Kidney tubule cell (primary cell): ENCODE results near the gene AGMO.

Experiments used
- DNase-seq: peaks from one replicate; pipeline ENCODE4 v3.0.0-alpha.2; 2018; ENCODE audit warnings: low spot score

AGMO gene

GRCh38 chr7:15503603-15504290, 58.1 kb downstream of the AGMO start:
- no peak for DNase-seq

- no peak for DNase-seq
These were observed 63.4 kb downstream of the AGMO start for GRCh38 chr7:15498465-15498864.

- peak; percentile 6 for DNase-seq
These were observed 66.6 kb downstream of the AGMO start for GRCh38 chr7:15495170-15495569.

- DNase-seq: no peak
These were observed 67.1 kb downstream of the AGMO start for GRCh38 chr7:15494711-15495110.

- no peak for DNase-seq
These were observed 70.5 kb downstream of the AGMO start for GRCh38 chr7:15491361-15491760.

- DNase-seq: no peak
These were observed 71.5 kb downstream of the AGMO start for GRCh38 chr7:15490291-15490690.

- DNase-seq: no peak
These were observed 72.0 kb downstream of the AGMO start for GRCh38 chr7:15489861-15490260.

- no peak for DNase-seq
These were observed 72.4 kb downstream of the AGMO start for GRCh38 chr7:15489383-15489782.

GRCh38 chr7:15488401-15488800, 73.4 kb downstream of the AGMO start:
- DNase-seq: no peak

GRCh38 chr7:15487896-15488295, 73.9 kb downstream of the AGMO start:
- DNase-seq: no peak

GRCh38 chr7:15485998-15486397, 75.8 kb downstream of the AGMO start:
- DNase-seq: no peak

- DNase-seq: no peak
These were observed 76.4 kb downstream of the AGMO start for GRCh38 chr7:15485431-15485830.

GRCh38 chr7:15481132-15481531, 80.7 kb downstream of the AGMO start:
- no peak for DNase-seq

GRCh38 chr7:15478401-15478800, 83.4 kb downstream of the AGMO start:
- no peak for DNase-seq

GRCh38 chr7:15476531-15476918, 85.3 kb downstream of the AGMO start:
- DNase-seq: no peak

GRCh38 chr7:15475808-15476530, 85.8 kb downstream of the AGMO start:
- no peak for DNase-seq

GRCh38 chr7:15471669-15471950, 90.2 kb downstream of the AGMO start:
- DNase-seq: no peak

- peak; percentile 5 for DNase-seq
These were observed 90.8 kb downstream of the AGMO start for GRCh38 chr7:15470825-15471668.

- DNase-seq: no peak
These were observed 97.1 kb downstream of the AGMO start for GRCh38 chr7:15464667-15465121.

- no peak for DNase-seq
These were observed 97.8 kb downstream of the AGMO start for GRCh38 chr7:15463801-15464666.

- DNase-seq: no peak
These were observed 99.0 kb downstream of the AGMO start for GRCh38 chr7:15462721-15463389.
